OCI-LY1 (cell line): ENCODE data around the gene ACTR2.

ENCODE experiments used
- EZH2 ChIP-seq: fragments of 200-600 bp; sonication (generic), shearing (Covaris generic); IDR thresholded peaks from 2 replicates; pipeline ENCODE4 v1.8.0; 2017; ENCODE audit warnings: borderline replicate concordance, mixed run types, mild to moderate bottlenecking, antibody characterized with exemption, low read length, moderate library complexity, mixed read lengths
- TF ChIP-seq, protein P1 (sequence below): fragments of 200-600 bp; sonication (generic), shearing (Covaris generic); IDR thresholded peaks from 2 replicates; pipeline ENCODE4 v1.5.1; 2017; ENCODE audit warnings: mild to moderate bottlenecking, antibody characterized with exemption, low read length, moderate library complexity, mixed read lengths

- TF ChIP-seq, protein P1, sequence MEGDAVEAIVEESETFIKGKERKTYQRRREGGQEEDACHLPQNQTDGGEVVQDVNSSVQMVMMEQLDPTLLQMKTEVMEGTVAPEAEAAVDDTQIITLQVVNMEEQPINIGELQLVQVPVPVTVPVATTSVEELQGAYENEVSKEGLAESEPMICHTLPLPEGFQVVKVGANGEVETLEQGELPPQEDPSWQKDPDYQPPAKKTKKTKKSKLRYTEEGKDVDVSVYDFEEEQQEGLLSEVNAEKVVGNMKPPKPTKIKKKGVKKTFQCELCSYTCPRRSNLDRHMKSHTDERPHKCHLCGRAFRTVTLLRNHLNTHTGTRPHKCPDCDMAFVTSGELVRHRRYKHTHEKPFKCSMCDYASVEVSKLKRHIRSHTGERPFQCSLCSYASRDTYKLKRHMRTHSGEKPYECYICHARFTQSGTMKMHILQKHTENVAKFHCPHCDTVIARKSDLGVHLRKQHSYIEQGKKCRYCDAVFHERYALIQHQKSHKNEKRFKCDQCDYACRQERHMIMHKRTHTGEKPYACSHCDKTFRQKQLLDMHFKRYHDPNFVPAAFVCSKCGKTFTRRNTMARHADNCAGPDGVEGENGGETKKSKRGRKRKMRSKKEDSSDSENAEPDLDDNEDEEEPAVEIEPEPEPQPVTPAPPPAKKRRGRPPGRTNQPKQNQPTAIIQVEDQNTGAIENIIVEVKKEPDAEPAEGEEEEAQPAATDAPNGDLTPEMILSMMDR, result no peak
- no peak for TF ChIP-seq EZH2
These were observed 71.6 kb downstream of the ACTR2 start for GRCh38 chr2:65299246-65299645.
